ES-I3 (cell line): ENCODE results near the gene ZNF99.
"Not testable (repeated sequence)": the region's sequence is repeated elsewhere in the genome, so short reads cannot be mapped to it uniquely, and the experiment has no call there.

Experiments
- H3K36me3 ChIP-seq: 2 replicates; pipeline ENCODE4 v1.6.1; 2013; ENCODE audit warnings: mild to moderate bottlenecking, low read length, control low read depth, moderate library complexity; ENCODE audit not compliant: insufficient read depth
- H3K4me1 ChIP-seq: 2 replicates; pipeline ENCODE4 v1.6.1; 2013; ENCODE audit warnings: mild to moderate bottlenecking, control low read depth, low read length; ENCODE audit not compliant: insufficient read depth
- H3K9ac ChIP-seq: 2 replicates; pipeline ENCODE4 v1.6.1; 2013; ENCODE audit warnings: low read depth, mild to moderate bottlenecking, low read length, moderate library complexity
- H3K9me3 ChIP-seq: 2 replicates; pipeline ENCODE4 v1.6.1; 2013; ENCODE audit warnings: mild to moderate bottlenecking, low read length, moderate library complexity; ENCODE audit not compliant: control insufficient read depth, insufficient read depth

Gene ZNF99

GRCh38 chr19:22783651-22784410 lies at the start of gene ZNF99:
ZNF99 (minus strand) TSS chr19:22784151; CDS start chr19:22784016, 135 bp downstream.
- H3K9me3 ChIP-seq, result no peaks in the 10 kb centered on the region
- H3K9ac ChIP-seq, result no peak within 1 kb of the TSS
- H3K36me3 ChIP-seq, result no peaks in the 10 kb centered on the region
- no peaks in the 10 kb centered on the region for H3K4me1 ChIP-seq

DNA sequence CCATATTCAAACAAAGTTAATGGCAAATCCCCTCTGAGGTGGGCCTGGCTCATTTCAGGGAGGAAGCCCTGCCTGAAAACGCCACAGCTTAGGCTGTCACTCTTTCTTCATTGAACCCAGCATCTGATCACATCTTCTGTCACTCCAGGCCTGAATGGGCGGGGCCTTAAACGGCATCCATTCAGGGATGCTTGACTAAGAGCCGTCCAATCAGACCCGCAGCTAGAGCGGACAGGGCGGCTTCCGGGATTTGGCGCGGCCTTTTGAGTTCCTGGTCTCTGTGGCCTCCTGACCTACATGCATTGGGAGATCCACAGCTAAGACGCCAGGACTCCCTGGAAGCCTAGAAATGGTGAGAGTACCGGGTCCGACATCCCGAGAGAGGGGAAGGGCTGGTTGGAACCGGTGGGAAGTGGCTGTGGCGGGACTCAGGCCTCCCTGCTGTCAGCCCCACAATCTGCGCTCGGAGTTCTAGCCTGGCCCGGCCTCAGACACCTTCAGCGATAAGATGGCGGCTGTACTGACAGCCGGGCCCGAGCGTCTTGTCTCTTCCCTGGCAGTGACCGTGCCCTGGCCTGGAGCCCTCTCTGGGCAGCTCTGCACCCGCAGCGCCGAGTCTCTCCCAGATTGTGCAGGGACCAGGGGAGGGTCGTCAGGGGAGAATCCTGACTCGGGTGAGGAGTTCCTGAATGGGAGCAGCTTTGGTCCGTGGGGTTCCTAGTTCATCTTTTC lies 48.2 kb upstream of the ZNF99 start, which contains the start of gene ZNF723:
TSS of gene ZNF723 (plus strand) at position 261 of the 732 bp plus-strand sequence. CDS start at position 350, 89 bp downstream.
- Histone ChIP-seq H3K9ac (no peak within 1 kb of the TSS), H3K36me3 (no peaks in the 10 kb centered on the region), H3K9me3 (no peaks in the 10 kb centered on the region; the same call in 1 of the 2 replicates), H3K4me1 (no peaks in the 10 kb centered on the region)

DNA sequence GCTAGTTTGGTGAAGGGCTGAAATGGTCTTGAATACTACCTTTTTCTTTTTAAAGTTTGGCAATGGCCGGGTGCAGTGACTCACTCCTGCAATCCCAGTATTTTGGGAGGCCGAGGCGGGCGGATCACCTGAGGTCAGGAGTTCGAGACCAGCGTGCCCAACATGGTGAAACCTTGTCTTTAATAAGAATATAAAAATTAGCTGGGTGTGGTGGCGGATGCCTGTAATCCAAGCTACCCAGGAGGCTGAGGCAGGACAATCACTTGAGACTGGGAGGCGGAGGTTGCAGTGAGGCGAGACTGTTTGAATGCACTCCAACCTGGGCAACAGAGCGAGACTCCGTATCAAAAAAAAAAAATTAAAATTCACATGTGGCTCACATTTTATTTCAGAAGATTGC lies 47.3 kb upstream of the ZNF99 start:
- Histone ChIP-seq H3K4me1 (no peaks in the 10 kb centered on the region), H3K9ac (no peak overlapping the region), H3K9me3 (no peaks in the 10 kb centered on the region; the same call in 1 of the 2 replicates), H3K36me3 (no peaks in the 10 kb centered on the region)

DNA sequence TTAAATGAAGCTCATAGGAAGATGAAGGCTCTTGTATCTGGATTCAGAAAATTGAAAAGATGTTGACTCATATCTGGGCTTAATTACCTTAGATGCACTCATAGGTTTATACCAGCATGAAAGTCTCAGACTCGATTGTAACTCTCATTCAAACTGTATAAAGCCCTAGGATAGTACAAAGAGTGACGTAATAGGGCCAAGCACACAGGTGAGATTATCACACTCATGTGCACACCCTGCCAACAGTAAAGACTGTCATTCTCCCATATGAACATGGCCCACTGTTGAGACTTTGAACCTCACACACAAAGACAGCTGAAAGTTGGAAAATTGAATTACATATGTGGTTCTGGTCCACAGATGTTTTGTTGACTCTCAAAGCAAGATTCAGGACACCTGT lies 30.2 kb upstream of the ZNF99 start:
- no peaks in the 10 kb centered on the region for H3K4me1 ChIP-seq
- no peaks in the 10 kb centered on the region for H3K36me3 ChIP-seq
- no peaks in the 10 kb centered on the region; the same call in 1 of the 2 replicates for H3K9me3 ChIP-seq
- no peak overlapping the region for H3K9ac ChIP-seq

DNA sequence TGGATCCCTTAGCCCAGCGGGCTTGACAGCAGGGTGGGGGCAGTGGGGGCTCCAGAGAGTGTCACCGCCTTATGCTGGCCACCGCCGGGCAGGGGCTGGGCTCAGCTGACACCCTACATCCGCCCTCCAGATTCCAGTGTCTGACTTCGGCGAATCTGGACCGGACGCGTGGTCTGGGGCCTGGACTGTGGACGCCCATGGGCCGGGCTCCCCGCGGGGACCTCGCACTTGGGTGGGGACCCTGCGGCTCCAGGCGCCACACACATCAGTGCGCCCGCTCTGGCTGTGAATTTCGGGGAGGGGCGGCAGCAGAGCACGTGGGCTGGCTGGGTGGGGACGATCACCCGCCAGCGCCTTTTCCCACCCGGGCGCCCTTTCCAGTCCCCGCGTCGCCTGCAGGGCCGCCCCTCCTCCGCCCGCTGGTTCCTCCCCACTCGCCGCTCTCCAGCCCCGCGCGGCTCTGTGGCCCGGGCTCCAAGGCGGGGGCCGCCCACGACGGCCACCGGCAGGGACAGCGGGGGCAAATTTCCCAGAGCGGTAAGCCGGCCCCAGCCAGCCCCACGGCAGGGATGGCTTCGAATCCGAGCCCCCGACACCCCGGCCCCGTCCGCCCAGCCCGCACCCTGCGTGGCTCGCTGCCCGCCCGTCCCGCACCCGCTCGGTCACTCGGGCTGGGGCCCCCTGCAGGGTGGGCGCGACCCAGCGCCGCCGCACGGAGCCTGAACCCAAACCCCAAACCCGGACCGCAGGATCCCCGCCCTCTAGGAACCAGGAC lies 23.3 kb upstream of the ZNF99 start:
- H3K9ac ChIP-seq, result no peak overlapping the region
- H3K9me3 ChIP-seq, result no peaks in the 10 kb centered on the region; the same call in none of the 2 replicates
- H3K36me3 ChIP-seq, result no peaks in the 10 kb centered on the region
- no peaks in the 10 kb centered on the region for H3K4me1 ChIP-seq

- no peaks in the 10 kb centered on the region; the same call in 1 of the 2 replicates for H3K9me3 ChIP-seq
Measured at GRCh38 chr19:22806418-22806817, 22.5 kb upstream of the ZNF99 start.

GRCh38 chr19:22797040-22797439 lies 13.1 kb upstream of the ZNF99 start:
- Histone ChIP-seq H3K4me1 (no peaks in the 10 kb centered on the region), H3K36me3 (no peaks in the 10 kb centered on the region), H3K9ac (no peak overlapping the region), H3K9me3 (no peaks in the 10 kb centered on the region)

More at GRCh38 chr19:22806418-22806817, 22.5 kb upstream of the ZNF99 start:
- H3K4me1 ChIP-seq, result no peaks in the 10 kb centered on the region
- no peaks in the 10 kb centered on the region for H3K36me3 ChIP-seq
- no peak overlapping the region for H3K9ac ChIP-seq

- not testable (repeated sequence) for H3K36me3 ChIP-seq, H3K9ac ChIP-seq, H3K9me3 ChIP-seq, H3K4me1 ChIP-seq
Measured at GRCh38 chr19:22792863-22793262, 8.9 kb upstream of the ZNF99 start.

- no peaks in the 10 kb centered on the region for H3K4me1 ChIP-seq
- no peak overlapping the region for H3K9ac ChIP-seq
- H3K9me3 ChIP-seq, result no peaks in the 10 kb centered on the region
- H3K36me3 ChIP-seq, result no peaks in the 10 kb centered on the region
Measured at GRCh38 chr19:22735911-22736645, 47.9 kb downstream of the ZNF99 start.

GRCh38 chr19:22733691-22734090 lies 50.3 kb downstream of the ZNF99 start:
- no peaks in the 10 kb centered on the region for H3K4me1 ChIP-seq
- no peak overlapping the region for H3K9ac ChIP-seq
- no peaks in the 10 kb centered on the region for H3K36me3 ChIP-seq
- H3K9me3 ChIP-seq, result no peaks in the 10 kb centered on the region

DNA sequence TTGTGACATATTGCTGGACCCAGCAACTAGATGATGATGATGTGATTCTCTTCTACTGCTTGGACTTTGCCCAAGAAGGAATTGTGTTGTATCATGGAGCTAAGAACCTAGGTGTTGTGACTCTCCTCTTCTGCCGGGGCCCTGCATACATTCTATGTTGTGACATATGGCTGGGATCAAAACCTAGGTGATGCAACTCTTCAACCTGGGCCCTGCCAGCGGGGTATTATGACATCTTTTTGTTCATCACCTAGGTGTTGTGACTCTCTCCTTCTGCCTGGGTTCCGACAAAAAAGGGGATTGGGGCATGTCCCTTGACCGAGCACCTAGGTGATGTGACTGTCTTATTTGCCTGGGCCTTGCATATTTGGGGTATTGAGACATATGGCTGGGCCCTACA lies 55.7 kb downstream of the ZNF99 start:
- not testable (repeated sequence) for H3K36me3 ChIP-seq, H3K4me1 ChIP-seq, H3K9me3 ChIP-seq, H3K9ac ChIP-seq

DNA sequence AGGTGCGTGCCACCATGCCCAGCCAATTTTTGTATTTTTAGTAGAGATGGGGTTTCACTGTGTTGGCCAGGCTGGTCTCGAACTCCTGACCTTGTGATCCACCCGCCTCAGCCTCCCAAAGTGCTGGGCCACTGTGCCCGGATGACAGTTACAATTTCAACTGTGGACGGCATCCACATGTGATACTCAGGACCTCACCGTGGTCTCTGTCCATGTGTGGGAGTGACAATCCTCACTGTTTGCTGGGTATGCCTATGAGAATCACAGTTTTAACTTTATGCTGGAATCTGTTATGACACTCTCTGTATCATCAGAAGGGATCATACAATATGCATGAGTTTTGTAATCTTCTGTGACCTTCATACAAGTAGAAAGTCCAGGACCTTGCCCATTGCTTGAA lies 62.4 kb downstream of the ZNF99 start:
- not testable (repeated sequence) for H3K4me1 ChIP-seq, H3K36me3 ChIP-seq, H3K9me3 ChIP-seq, H3K9ac ChIP-seq

DNA sequence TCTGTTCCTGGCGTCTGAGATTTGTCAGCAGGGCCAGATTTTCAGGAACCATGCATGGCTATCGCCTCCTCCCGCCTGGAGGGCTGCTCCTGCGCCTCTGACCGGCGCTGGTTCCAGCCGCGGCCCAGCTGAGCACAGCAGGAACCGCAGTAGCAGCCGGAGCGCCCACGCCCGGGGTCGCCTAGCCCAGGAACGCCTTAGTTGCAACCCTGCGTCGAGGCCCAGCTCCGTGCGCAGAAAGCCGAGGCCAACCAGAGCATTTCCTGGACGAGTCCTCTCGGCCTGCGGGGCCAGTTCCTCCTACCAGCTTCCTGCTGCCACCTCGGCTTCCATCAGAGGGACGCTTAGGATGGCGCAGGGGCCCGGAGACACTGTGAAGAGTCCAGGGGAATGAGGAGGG lies 75.0 kb downstream of the ZNF99 start:
- Histone ChIP-seq H3K36me3 (no peaks in the 10 kb centered on the region), H3K9me3 (no peaks in the 10 kb centered on the region; the same call in 1 of the 2 replicates), H3K4me1 (no peaks in the 10 kb centered on the region), H3K9ac (no peak overlapping the region)

DNA sequence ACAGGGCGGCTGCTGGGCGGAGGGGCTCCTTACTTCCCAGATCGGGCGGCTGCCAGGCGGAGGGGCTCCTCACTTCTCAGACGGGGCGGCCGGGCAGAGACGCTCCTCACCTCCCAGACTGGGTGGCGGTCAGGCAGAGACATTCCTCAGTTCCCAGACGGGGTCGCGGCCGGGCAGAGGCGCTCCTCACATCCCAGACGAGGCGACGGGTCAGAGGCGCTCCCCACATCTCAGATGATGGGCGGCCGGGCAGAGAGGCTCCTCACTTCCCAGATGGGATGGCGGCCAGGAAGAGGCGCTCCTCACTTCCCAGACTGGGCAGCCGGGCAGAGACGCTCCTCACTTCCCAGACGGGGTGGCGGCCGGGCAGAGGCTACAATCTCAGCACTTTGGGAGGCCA lies 80.9 kb downstream of the ZNF99 start:
- H3K4me1 ChIP-seq, H3K9me3 ChIP-seq, H3K9ac ChIP-seq, H3K36me3 ChIP-seq: not testable (repeated sequence)
